Endothelial cell of umbilical vein (primary cell): Measurements from ENCODE around the gene KLHL13. TPM values are rescaled to one million over a fixed set of nuclear protein-coding genes. Genes with fewer than 3 reads are reported as not detected.

Experiments used
- BruUV-seq: library from RNA; stranded (reverse); fragments of 400-500 nt; replicated peaks from 2 replicates; lab custom pipeline; 2021; lab: Mats Ljungman, UMichigan
- CTCF ChIA-PET: fragments of 300-600, 350-600 bp; sonication (Branson Sonifier 250); formaldehyde crosslinking; loops from one replicate; lab custom pipeline; 2021; ENCODE audit warnings: antibody characterized with exemption, inconsistent platforms; lab: Charles Lee
- POLR2A ChIA-PET: fragments of 300-600, 350-600 bp; sonication (Branson Sonifier 250); formaldehyde crosslinking; loops from one replicate; lab custom pipeline; 2021; ENCODE audit warnings: antibody characterized with exemption, inconsistent platforms; lab: Charles Lee
- DNase-seq: peaks from one replicate; pipeline ENCODE4 v3.0.0-alpha.2; 2011; ENCODE audit warnings: low read depth, low spot score
- FAIRE-seq: peaks from 2 replicates; lab custom pipeline; 2011; peaks lifted over from hg19 to GRCh38; lab: Jason Lieb, UNC
- H2AFZ ChIP-seq: 2 replicates; pipeline ENCODE4 v1.6.0; 2012; ENCODE audit warnings: low read depth, low read length, control low read depth, inconsistent platforms
- H3K27ac ChIP-seq: 2 replicates; pipeline ENCODE4 v1.5.1; 2011; ENCODE audit warnings: low read depth, mild to moderate bottlenecking, control low read depth, low read length, moderate library complexity; ENCODE audit not compliant: insufficient read depth
- H3K27me3 ChIP-seq, 2 experiments: 2 replicates each; pipeline versions ENCODE4 v1.6.0 to v1.6.1; 2011; ENCODE audit warnings: low read length in 2 of 2, mixed read lengths in 1 of 2; ENCODE audit not compliant: control insufficient read depth in 2 of 2, insufficient read depth in 2 of 2
- H3K36me3 ChIP-seq, 2 experiments: 2 replicates in 1 of 2; 3 replicates in 1 of 2; pipeline ENCODE4 v1.5.1; 2011; ENCODE audit warnings: low read length in 2 of 2, mild to moderate bottlenecking in 1 of 2, moderate library complexity in 1 of 2; ENCODE audit not compliant: control insufficient read depth in 2 of 2, insufficient read depth in 2 of 2; ENCODE audit errors: extremely low read depth in 1 of 2
- H3K4me1 ChIP-seq: 3 replicates; pipeline ENCODE4 v1.5.1; 2011; ENCODE audit warnings: mild to moderate bottlenecking, low read length; ENCODE audit not compliant: control insufficient read depth, insufficient read depth; ENCODE audit errors: extremely low read depth
- H3K4me2 ChIP-seq: 2 replicates; pipeline ENCODE4 v1.6.1; 2011; ENCODE audit warnings: low read length, control low read depth, mixed read lengths; ENCODE audit not compliant: insufficient read depth
- H3K4me3 ChIP-seq, 3 experiments: fragments of 200-600 bp in 1 of 3; sonication (generic), shearing (Covaris generic) in 1 of 3; replicated peaks in 1 of 3; 2 replicates each; pipeline ENCODE4 v1.5.1; 2011 to 2016; ENCODE audit warnings: control low read depth in 3 of 3, low read length in 3 of 3, mild to moderate bottlenecking in 2 of 3, inconsistent platforms in 1 of 3, low read depth in 1 of 3, moderate library complexity in 1 of 3; ENCODE audit not compliant: insufficient read depth in 1 of 3
- H3K79me2 ChIP-seq: 2 replicates; pipeline ENCODE4 v1.6.0; 2012; ENCODE audit warnings: low read length, inconsistent platforms; ENCODE audit not compliant: control insufficient read depth, insufficient read depth
- H3K9ac ChIP-seq: replicated peaks from 2 replicates; pipeline ENCODE3; 2011; ENCODE audit warnings: low read length, control low read depth; ENCODE audit not compliant: insufficient read depth; ENCODE audit errors: extremely low read depth
- H3K9me1 ChIP-seq: replicated peaks from 3 replicates; pipeline ENCODE4 v1.6.0; 2011; ENCODE audit warnings: mild to moderate bottlenecking, low read length; ENCODE audit not compliant: control insufficient read depth, insufficient read depth; ENCODE audit errors: extremely low read depth
- H3K9me3 ChIP-seq: replicated peaks from 2 replicates; pipeline ENCODE4 v1.5.1; 2012; ENCODE audit warnings: low read length, inconsistent platforms; ENCODE audit not compliant: control insufficient read depth, insufficient read depth
- H4K20me1 ChIP-seq: replicated peaks from 2 replicates; pipeline ENCODE3; 2011; ENCODE audit warnings: mild to moderate bottlenecking, low read length; ENCODE audit not compliant: control insufficient read depth, insufficient read depth; ENCODE audit errors: extremely low read depth
- EZH2 ChIP-seq: IDR thresholded peaks from 2 replicates; pipeline ENCODE4 v1.6.1; 2012; ENCODE audit warnings: borderline replicate concordance, low read depth, mild to moderate bottlenecking, moderate library complexity, low read length, inconsistent platforms; ENCODE audit not compliant: severe bottlenecking
- FOS ChIP-seq: IDR thresholded peaks from 2 replicates; pipeline ENCODE4 v1.6.1; 2011; ENCODE audit warnings: mild to moderate bottlenecking, low read length, moderate library complexity, borderline replicate concordance; ENCODE audit not compliant: insufficient read depth
- GATA2 ChIP-seq: IDR thresholded peaks from 2 replicates; pipeline ENCODE4 v1.7.0; 2011; ENCODE audit warnings: low read depth, mild to moderate bottlenecking, moderate library complexity, mixed read lengths, low read length; ENCODE audit not compliant: insufficient read length, insufficient read depth
- JUN ChIP-seq: IDR thresholded peaks from 2 replicates; pipeline ENCODE4 v1.6.1; 2011; ENCODE audit warnings: borderline replicate concordance, low read depth; ENCODE audit not compliant: insufficient read length, insufficient read depth
- MYC ChIP-seq: IDR thresholded peaks from one replicate; pipeline ENCODE4 v1.6.1; 2011; ENCODE audit warnings: mild to moderate bottlenecking, low read depth, low read length
- POLR2A ChIP-seq: IDR thresholded peaks from 2 replicates; pipeline ENCODE4 v1.6.1; 2012; ENCODE audit warnings: low read depth, mild to moderate bottlenecking, control low read depth, low read length
- POLR2AphosphoS5 ChIP-seq: IDR thresholded peaks from 2 replicates; pipeline ENCODE4 v1.6.1; 2012; ENCODE audit warnings: low read depth, mild to moderate bottlenecking, control low read depth, low read length, moderate library complexity; ENCODE audit not compliant: insufficient read depth
- dilution Hi-C: fragments of 300-500 bp; cut with MboI; formaldehyde crosslinking; loops from one replicate; pipeline ENCODE4 v1.15.0; 2019; ENCODE audit warnings: low sequenced_read_pairs; ENCODE audit not compliant: extremely low pct_ligation_motif_present
- intact Hi-C: fragments of 100-400 bp; cut with micrococcal nuclease; formaldehyde crosslinking; loops from one replicate; pipeline ENCODE4 v1.10.0; 2022
- polyA plus RNA-seq, 4 experiments: library from polyadenylated mRNA; depleted of rRNA in 3 of 4; stranded (reverse) in 3 of 4; unstranded in 1 of 4; fragments of >200 nt; gene quantifications; 2 replicates each; pipeline versions ENCODE4 v1.2.1 to v1.2.3, GENCODE V29; 2011 to 2012; ENCODE audit warnings: missing spikeins in 1 of 4
- total RNA-seq: library from RNA; stranded (reverse); gene quantifications from 2 replicates; pipeline ENCODE4 v1.2.3, GENCODE V29; 2021
- TF ChIP-seq, protein P1 (sequence below), 2 donors: IDR thresholded peaks; 1 replicate in 1 of 2; 2 replicates in 1 of 2; pipeline ENCODE4 v1.5.1; 2011; ENCODE audit warnings: low read length in 2 of 2, mild to moderate bottlenecking in 2 of 2, moderate library complexity in 2 of 2, control low read depth in 1 of 2, inconsistent platforms in 1 of 2, low read depth in 1 of 2; ENCODE audit not compliant: insufficient read depth in 1 of 2; ENCODE audit errors: extremely low read depth in 1 of 2
- TF ChIP-seq, protein P2 (sequence below): IDR thresholded peaks from 2 replicates; pipeline ENCODE4 v1.6.1; 2011; ENCODE audit not compliant: insufficient read depth, insufficient read length

Gene KLHL13
- total and polyA plus RNA-seq, 2 donors (not counting 3 experiments of a cell fraction or from before 2014, with no cell fraction given): 15.3 to 18.2 TPM

- Histone ChIP-seq H3K27ac (no peak overlapping the region), H3K9ac (no peak overlapping the region), H3K4me2 (no peak overlapping the region), H3K4me3 (no peak overlapping the region), H3K9me3 (no peaks in the 10 kb centered on the region), H2AFZ (no peak overlapping the region), H4K20me1 (no peaks in the 10 kb centered on the region), H3K9me1 (no peaks in the 10 kb centered on the region), H3K27me3 (no peaks in the 10 kb centered on the region), H3K4me1 (peaks cover 4% of the 10 kb centered on the region), H3K79me2 (no peaks in the 10 kb centered on the region), H3K36me3 (no peaks in the 10 kb centered on the region)
- dilution Hi-C loops (no loop called here), intact Hi-C loops (no loop called here)
- FAIRE-seq (no peak), DNase-seq (no peak)
- no TSS peak for BruUV-seq
- POLR2A ChIA-PET: no interaction called here
- CTCF ChIA-PET: no interaction called here
- TF ChIP-seq EZH2 (no peak), POLR2AphosphoS5 (no peak), POLR2A (no peak), GATA2 (no peak), MYC (no peak), JUN (no peak), FOS (no peak)
- TF ChIP-seq, protein P1, sequence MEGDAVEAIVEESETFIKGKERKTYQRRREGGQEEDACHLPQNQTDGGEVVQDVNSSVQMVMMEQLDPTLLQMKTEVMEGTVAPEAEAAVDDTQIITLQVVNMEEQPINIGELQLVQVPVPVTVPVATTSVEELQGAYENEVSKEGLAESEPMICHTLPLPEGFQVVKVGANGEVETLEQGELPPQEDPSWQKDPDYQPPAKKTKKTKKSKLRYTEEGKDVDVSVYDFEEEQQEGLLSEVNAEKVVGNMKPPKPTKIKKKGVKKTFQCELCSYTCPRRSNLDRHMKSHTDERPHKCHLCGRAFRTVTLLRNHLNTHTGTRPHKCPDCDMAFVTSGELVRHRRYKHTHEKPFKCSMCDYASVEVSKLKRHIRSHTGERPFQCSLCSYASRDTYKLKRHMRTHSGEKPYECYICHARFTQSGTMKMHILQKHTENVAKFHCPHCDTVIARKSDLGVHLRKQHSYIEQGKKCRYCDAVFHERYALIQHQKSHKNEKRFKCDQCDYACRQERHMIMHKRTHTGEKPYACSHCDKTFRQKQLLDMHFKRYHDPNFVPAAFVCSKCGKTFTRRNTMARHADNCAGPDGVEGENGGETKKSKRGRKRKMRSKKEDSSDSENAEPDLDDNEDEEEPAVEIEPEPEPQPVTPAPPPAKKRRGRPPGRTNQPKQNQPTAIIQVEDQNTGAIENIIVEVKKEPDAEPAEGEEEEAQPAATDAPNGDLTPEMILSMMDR (IDR thresholded peaks at IDR 0.05; ENCODE audit: extremely low read depth in 1 of 2, insufficient read depth in 1 of 2, low read depth in 1 of 2, low read length in 2 of 2): no peak
- TF ChIP-seq, protein P2, sequence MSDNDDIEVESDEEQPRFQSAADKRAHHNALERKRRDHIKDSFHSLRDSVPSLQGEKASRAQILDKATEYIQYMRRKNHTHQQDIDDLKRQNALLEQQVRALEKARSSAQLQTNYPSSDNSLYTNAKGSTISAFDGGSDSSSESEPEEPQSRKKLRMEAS: no peak
Measured at GRCh38 chrX:118128724-118129123, 12.1 kb upstream of the KLHL13 start.
